GM19025 (cell line): Measurements from ENCODE around the gene MSMO1.

Experiments
- ATAC-seq: cut with Tn5 transposase; IDR thresholded peaks from one replicate; pipeline ENCODE4 v1.9.1; 2021; ENCODE audit warnings: mild to moderate bottlenecking, low read depth, moderate library complexity; ENCODE audit not compliant: unreplicated experiment

MSMO1 gene

GRCh38 chr4:165385126-165385525 lies 57.7 kb downstream of the MSMO1 start:
- no peak for ATAC-seq

- ATAC-seq: no peak
These were observed 58.9 kb downstream of the MSMO1 start for GRCh38 chr4:165386328-165386727.

- no peak for ATAC-seq
These were observed 61.3 kb downstream of the MSMO1 start for GRCh38 chr4:165388756-165389155.
